Right forelimb (tissue), 1 donor: Measurements from ENCODE around the gene AMT.

Experiments
- DNase-seq: peaks from one replicate; pipeline ENCODE4 v3.0.0-alpha.2; 2018

The AMT gene

GRCh38 chr3:49422379-49423248 is at the start of gene AMT:
Gene AMT (minus strand): TSS chr3:49422473. CDS start chr3:49422450, 23 bp downstream.
- no peak for DNase-seq

DNA sequence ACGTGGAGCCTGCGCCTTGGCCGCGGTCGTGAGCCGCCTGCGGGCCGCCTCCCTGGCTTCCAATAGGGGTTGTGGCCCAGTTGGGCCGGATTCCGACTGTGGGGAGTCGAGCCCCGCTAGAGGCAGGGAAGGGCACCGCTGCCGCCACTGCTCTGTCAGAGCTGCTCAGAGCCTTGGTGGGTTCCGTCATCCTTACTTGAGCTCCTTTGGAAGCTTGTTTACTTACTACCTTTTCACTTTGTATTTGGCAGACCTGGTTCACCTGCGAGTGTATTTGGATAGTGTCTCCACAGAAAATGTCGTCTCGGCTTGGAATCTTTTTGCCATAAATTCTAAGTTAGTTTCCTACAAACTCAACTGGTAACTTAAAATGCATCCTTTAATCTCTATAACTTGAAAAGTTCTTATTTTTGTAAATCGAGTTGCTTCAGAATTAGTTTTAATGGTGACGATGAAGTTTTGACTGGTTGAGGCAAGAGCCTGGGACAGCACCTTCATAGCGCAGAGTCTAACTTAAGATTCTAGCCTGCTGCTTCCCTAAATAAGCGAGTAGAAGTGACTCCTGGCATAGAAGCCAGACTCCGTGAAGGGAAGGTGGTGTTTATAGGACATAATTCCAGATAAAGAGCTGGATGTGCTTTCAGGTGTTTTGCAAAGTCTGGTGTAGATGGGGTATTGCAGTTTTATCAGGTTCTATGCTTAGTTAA is 48.6 kb upstream of the AMT start:
- no peak for DNase-seq

DNA sequence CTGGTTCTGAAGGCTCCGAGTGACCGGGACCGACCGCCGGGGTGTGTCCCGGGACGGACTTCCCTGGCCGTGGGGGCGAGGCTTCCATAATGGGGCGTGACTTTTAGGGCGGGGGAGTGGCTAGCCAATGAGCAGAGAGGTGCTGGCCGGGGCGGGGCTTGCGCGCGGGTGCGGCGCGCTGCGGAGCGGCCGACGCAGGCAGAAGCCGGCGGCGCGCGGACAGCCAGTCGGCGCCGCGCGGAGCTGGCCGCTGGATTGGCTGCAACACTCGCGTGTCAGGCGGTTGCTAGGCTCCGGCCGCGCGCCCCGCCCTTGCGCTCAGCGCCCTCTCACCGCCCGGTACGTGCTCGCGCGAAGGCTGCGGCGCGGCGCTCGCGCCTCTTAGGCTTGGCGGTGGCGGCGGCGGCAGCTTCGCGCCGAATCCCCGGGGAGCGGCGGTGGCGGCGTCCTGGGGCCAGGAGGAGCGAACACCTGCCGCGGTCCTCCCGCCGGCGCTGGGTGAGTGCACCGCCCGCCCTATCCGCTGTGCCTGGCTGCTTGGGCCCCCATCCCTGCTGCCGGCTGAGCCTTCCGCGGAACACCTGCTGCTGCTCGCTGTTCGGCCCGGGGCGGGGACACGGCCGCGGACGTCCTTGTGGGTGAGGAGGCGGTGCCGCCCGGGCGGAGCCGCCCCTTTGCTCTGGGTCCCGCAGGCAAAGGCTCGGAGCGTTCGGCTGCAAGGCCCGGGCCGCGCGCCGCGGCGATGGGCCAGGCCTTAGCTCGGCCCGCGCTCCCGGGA is 47.9 kb upstream of the AMT start, which contains the start of gene DAG1:
TSS of gene DAG1 (plus strand) at position 332 of the 778 bp plus-strand sequence. CDS start 40,268 bp downstream, outside the sequence.
- peak; percentile 98 for DNase-seq

DNA sequence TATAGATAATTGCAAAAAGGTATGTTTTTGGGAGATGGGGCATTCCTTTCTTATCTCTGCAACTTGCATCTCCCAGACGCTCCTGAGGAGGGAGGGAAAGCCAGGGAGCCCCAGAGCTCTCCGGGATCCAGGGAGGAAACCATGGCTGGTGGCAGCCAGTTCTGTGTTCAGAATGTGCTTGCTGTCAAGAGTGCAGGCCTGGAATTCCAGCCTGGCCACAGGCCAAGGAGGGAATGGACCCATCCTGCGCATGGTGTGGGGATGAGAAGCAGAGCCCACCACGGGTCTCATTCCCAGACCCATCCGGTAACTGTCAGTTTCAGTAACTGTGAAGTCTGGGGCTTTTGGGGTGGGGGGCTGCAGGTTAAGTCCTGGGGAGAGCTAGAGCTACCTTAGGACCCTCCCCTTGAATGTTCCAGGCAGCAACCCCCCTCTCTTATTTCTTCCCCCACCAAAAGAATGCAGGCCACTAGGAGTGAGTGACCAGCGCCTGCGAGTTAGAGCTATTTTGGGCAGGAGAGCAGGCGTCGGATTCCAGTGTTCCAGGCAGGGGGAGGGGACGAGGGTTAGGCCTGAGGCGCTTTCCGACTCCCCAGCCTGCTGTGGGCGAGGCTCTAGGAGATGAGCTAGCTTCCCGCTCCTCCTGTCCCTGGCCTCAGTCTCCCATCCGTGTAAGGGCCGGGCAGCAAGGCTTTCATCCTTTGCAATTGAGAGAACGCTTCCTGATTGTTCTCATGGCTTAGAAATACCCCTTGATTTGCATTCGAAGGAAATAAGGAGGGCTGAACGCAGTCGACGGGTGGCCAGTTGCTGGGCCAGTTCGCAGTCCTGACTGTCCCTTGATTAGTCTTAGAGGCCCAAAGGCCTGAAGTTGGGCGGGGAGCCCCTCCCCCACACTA is 47.0 kb upstream of the AMT start:
- DNase-seq = peak; percentile 86

GRCh38 chr3:49466085-49466484 is 43.8 kb upstream of the AMT start:
- DNase-seq = no peak

- DNase-seq = no peak
Observed at GRCh38 chr3:49465270-49466034, 43.2 kb upstream of the AMT start.

DNA sequence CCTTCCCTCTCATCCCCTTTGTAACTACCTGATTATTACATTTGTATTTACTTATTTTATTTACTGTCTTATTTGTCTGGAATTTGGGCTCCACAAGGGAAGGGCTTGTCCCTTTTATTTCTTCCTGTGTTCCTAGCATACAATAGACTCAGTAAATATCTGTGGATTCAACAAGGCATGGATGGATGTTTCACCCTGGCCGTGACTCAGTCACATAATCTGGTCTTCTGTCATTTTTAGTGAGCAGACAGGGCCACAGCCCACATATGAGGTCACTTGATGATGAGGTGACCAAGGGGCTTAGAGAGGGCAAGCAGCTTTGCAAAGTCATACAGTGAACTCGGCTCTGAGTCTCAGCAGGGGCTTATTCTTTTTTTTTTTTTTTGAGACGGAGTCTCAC is 39.9 kb upstream of the AMT start:
- DNase-seq = no peak

DNA sequence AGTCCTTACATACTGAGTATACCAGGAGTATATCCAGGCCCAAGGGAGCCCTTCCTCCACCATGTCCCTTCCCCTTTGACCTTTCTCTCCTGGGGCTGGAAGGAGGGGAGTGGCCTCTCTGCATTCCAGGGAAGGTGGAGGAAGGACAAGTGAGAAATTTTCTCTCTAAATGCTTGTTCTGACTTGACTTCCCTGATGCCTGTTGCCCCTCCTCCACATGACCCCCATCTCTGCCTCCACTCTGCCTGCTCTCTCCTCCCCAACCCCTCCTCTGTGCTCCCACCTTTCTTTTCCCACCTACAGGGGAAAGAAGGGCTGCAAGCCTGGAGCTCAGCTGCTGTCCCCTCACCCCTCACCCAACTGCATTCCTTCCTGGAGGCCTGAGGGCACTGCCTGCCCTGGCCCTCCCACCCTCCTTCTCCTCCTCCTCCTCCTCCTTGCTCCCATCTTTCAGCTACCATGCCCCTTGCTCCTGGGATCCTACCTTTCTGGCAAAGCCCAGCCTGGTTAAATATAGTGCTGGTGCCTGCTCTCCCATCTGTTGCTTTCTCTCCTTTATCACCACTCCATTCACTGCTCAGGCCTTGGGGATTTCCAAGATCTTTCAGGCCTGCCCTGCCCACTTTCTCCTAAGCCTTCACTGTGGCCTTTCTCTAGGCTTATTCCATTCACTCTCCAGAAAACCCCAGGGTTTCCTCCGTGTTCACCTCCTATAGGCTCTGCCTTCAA is 39.3 kb upstream of the AMT start:
- no peak for DNase-seq

DNA sequence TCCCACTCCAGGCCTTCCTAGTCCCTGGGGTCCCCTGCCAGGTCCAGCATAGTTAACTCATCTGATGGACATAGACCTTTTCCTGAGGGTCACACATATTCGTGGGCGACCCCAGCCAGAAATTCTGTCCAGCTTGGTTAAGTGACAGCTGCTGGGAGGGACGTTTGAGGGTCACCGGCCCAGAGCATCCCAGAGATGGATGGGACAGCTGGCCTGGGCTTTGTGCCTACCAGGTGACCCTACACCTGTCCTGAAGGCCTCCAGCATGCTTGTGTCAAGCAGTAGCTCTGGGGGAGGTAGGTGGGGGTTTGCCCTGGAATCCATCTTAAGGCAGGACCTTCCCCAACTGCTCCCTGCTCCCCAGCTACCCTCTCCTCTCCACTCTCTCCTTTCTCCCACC is 38.7 kb upstream of the AMT start:
- no peak for DNase-seq

DNA sequence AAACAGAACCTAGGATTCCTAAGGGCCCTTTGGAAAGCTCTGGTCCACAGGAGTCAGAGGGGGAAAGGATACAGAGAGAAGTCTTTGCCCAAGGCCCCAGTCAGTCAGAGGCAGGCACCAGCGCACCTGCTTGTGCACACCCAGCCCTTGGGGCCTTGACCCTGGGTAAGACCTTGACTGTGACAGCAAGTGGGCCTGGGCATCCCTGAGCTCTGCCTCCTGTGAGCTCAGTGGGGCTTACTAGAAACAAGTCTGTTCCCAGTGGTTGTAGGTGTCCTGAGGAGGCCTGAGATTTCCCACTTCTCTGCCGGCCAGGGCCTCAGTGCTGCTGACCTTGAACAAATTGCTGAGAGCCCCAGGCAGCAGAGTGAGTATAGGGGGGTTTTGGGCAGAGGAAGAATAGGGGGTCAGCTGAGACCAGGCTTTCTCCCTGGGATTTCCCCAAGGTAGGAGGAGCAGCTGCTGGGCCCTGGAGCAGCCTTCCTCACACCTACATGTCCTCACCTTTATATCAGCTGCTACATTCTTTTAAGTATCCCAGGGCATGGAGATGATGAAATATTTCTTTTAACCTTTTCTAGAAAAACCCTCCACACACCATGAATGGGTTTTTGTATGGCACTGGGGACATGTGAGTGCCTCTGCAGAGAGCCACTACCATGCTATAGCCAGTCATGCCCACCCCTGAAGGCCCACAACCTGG is 38.1 kb upstream of the AMT start:
- DNase-seq = no peak

DNA sequence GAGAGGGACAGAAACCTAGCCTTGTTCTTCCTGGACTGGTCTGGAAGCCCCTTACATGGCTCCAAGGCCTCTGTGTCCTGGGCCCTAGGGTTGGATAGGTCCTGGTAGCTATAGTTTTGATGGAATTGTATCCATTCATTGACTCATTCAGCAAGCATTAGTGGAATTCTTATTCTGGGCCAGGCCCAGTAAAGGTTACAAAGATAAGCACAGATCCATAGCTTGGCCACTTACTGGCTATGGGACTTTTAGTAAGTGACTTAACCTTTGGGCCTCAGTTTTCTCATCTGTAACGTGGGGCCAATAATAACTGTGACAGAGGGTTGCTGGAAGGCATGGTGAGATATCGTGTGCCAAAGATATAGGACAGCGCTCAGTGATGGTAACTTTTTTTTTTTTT is 34.2 kb upstream of the AMT start:
- DNase-seq = no peak

- DNase-seq = peak; percentile 55
Observed at GRCh38 chr3:49454898-49455681, 32.8 kb upstream of the AMT start.

- no peak for DNase-seq
Observed at GRCh38 chr3:49454458-49454857, 32.2 kb upstream of the AMT start.

- DNase-seq = no peak
Observed at GRCh38 chr3:49453621-49454020, 31.3 kb upstream of the AMT start.

DNA sequence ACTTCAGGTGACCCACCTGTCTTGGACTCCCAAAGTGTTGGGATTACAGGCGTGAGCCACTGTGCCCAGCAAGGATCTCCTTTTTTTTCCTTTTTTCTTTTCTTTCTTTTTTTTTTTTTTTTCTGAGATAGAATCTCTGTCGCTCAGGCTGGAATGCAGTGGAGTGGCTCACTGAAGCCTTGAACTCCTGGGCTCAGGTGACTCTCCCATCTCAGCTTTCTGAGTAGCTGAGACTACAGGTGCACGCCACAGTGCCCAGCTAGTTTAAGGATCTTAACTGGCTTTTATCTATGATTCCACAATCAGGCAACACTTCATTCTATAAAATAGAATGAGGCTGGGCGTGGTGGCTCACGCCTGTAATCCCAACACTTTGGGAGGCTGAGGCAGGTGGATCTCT is 23.1 kb upstream of the AMT start:
- DNase-seq = no peak

DNA sequence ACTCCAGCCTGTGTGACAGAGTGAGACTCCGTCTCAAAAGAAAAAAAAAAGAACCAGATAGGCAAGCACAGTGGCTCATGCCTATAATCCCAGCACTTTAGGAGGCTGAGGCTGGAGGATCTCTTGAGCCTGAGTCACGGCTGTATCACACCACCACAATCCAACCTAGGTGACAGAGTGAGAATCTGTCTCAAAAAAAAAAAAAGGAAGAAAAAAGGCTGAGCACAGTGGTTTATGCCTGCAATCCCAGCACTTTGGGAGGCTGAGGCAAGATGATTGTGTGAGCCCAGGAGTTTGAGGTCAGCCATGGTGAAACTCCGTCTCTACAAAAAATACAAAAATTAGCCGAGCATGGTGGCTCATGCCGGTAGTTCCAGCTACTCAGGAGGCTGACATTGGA is 12.5 kb upstream of the AMT start:
- no peak for DNase-seq

GRCh38 chr3:49428752-49429080 is 6.4 kb upstream of the AMT start:
- DNase-seq = no peak

DNA sequence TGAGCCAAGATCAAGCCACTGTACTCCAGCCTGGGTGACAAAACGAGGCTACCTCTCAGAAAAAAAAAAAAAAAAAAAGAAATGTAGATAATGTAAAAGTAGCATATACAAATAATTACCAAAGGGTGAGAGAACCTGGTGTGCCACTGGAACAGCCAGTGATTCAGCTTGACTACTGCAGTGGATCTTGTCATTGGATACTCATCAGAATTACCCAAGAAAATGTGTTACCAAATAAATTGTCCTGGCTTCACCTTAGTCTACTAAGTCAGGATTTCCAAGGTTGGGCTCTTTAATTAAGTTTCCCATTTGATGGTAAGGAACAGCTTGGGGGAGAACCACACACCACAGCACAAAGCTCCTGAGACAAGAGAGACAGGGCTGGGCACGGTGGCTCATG is 5.3 kb upstream of the AMT start:
- DNase-seq = no peak

DNA sequence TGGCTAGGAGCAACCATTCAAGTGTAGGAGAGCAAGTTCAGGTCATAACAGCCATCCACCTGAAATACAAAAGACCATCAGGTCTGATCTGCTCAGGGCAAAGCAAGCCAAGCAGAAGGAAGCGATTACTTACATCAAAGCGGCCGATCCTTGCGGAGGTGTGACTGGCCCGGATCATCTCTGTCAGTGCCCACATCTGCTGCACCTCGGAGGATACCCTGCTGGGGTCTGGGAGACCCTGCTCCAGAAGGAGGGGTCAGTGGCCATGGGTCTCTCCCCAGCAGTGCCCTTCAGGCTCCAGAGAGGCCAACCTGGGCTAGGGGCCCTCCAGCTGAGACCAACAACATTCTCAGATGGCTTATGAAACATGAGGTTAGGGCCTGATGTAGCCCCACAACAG is 2.5 kb upstream of the AMT start:
- no peak for DNase-seq
